Body of pancreas (tissue), 4 donors: ENCODE data around the gene KRTAP5-7. TPM values are rescaled to one million over a fixed set of nuclear protein-coding genes. Genes with fewer than 3 reads are reported as not detected.

Source experiments
- ATAC-seq: fragments of 150-250 bp; one replicate; pipeline ENCODE4 v1.9.1; 2016
- DNase-seq, 4 donors: peaks; one replicate each; pipeline ENCODE4 v3.0.0-alpha.2; 2019
- H3K27ac ChIP-seq, 4 donors: fragments of 200-600 bp; sonication (generic); 1 replicate in 3 of 4; 2 replicates in 1 of 4; pipeline versions ENCODE4 v1.5.1 to v1.6.1; 2016 to 2019; ENCODE audit warnings: mild to moderate bottlenecking in 1 of 4, mixed read lengths in 1 of 4, moderate library complexity in 1 of 4
- H3K27me3 ChIP-seq, 2 donors: fragments of 200-600 bp; sonication (generic); one replicate each; pipeline ENCODE4 v1.6.0; 2016; ENCODE audit warnings: mild to moderate bottlenecking in 1 of 2
- H3K36me3 ChIP-seq, 2 donors: fragments of 200-600 bp; sonication (generic); replicated peaks in 1 of 2; 2 replicates each; pipeline ENCODE4 v1.5.1; 2016; ENCODE audit warnings: low read depth in 2 of 2; ENCODE audit not compliant: insufficient read depth in 1 of 2
- H3K4me1 ChIP-seq: fragments of 200-600 bp; sonication (generic); one replicate; pipeline ENCODE4 v1.6.0; 2016
- H3K4me3 ChIP-seq, 2 donors: fragments of 200-600 bp; sonication (generic); 1 replicate in 1 of 2; 2 replicates in 1 of 2; pipeline ENCODE4 v1.5.1; 2016 to 2019
- H3K9me3 ChIP-seq, 3 donors: fragments of 200-600 bp; sonication (generic); 1 replicate in 2 of 3; 2 replicates in 1 of 3; pipeline ENCODE4 v1.5.1; 2016
- CTCF ChIP-seq, 7 experiments: fragments of 450-650 bp in 4 of 7; fragments of 200-600 bp in 3 of 7; sonication (generic) in 3 of 7; IDR thresholded peaks; one replicate each; pipeline ENCODE4 v1.5.1; 2016 to 2019; ENCODE audit warnings: antibody characterized with exemption in 7 of 7
- POLR2A ChIP-seq, 3 donors: fragments of 450-650 bp; IDR thresholded peaks; one replicate each; pipeline ENCODE4 v1.6.1; 2016; ENCODE audit warnings: antibody characterized with exemption in 3 of 3, mild to moderate bottlenecking in 2 of 3
- WGBS, 2 donors: methylation state at CpG; one replicate each; pipeline ENCODE4 v1.1.5; 2017; 5-methylcytosine and 5-hydroxymethylcytosine counted together
- intact Hi-C: fragments of 100-400 bp; cut with DNase I; formaldehyde crosslinking; loops from one replicate; pipeline ENCODE4 v1.15.1; 2023
- total RNA-seq, 2 donors: library from RNA; depleted of rRNA; stranded (reverse); fragments of >200 nt; gene quantifications; one replicate each; pipeline ENCODE4 v1.1.0, GENCODE V29; 2016

Gene KRTAP5-7
- total RNA-seq, 2 donors from 2014 or later = not detected

- 99 to 100% methylated on average over 9 to 13 of the region's 13 CpGs for WGBS, 2 donors
- Histone ChIP-seq H3K27me3 (no peaks in the 10 kb centered on the region), H3K4me1 (no peaks in the 10 kb centered on the region), H3K4me3 (no peak overlapping the region), H3K36me3 (peaks cover 10 to 27% of the 10 kb centered on the region in 2 donors), H3K9me3 (no peaks in the 10 kb centered on the region), H3K27ac (no peak overlapping the region)
- ATAC-seq (no peak), DNase-seq (no peak)
- no peak for TF ChIP-seq CTCF (IDR thresholded peaks at IDR 0.05)
- no peak for TF ChIP-seq POLR2A (IDR thresholded peaks at IDR 0.05)
- intact Hi-C loops = no loop called here
Measured at GRCh38 chr11:71482746-71483364, 44.2 kb upstream of the KRTAP5-7 start.

GRCh38 chr11:71483692-71484091, 43.4 kb upstream of the KRTAP5-7 start:
- no peak overlapping the region for H3K27ac ChIP-seq
- no peaks in the 10 kb centered on the region for H3K27me3 ChIP-seq
- WGBS, 2 donors = 83 to 90% methylated on average over 6 of the region's 6 CpGs
- no peak overlapping the region for H3K4me3 ChIP-seq
- TF ChIP-seq POLR2A (IDR thresholded peaks at IDR 0.05) (no peak), CTCF (IDR thresholded peaks at IDR 0.05) (no peak)
- DNase-seq (no peak), ATAC-seq (no peak)
- no peaks in the 10 kb centered on the region for H3K4me1 ChIP-seq
- peaks cover 10 to 27% of the 10 kb centered on the region in 2 donors for H3K36me3 ChIP-seq
- H3K9me3 ChIP-seq = no peaks in the 10 kb centered on the region
- intact Hi-C loops = no loop called here

- Histone ChIP-seq H3K27me3 (no peaks in the 10 kb centered on the region), H3K4me1 (no peaks in the 10 kb centered on the region), H3K4me3 (no peak overlapping the region), H3K27ac (no peak overlapping the region), H3K9me3 (no peaks in the 10 kb centered on the region), H3K36me3 (peaks cover 10 to 27% of the 10 kb centered on the region in 2 donors)
- ATAC-seq (no peak), DNase-seq (peak in 1 of 4 donors; percentile 2)
- TF ChIP-seq CTCF (IDR thresholded peaks at IDR 0.05) (no peak), POLR2A (IDR thresholded peaks at IDR 0.05) (no peak)
- intact Hi-C loops = no loop called here
- 90 to 91% methylated on average over 23 of the region's 23 CpGs for WGBS, 2 donors
Measured at GRCh38 chr11:71484248-71485062, 42.6 kb upstream of the KRTAP5-7 start.

- no peaks in the 10 kb centered on the region for H3K4me1 ChIP-seq
- H3K27ac ChIP-seq = no peak overlapping the region
- H3K36me3 ChIP-seq = peaks cover 10 to 27% of the 10 kb centered on the region in 2 donors
- no peak overlapping the region for H3K4me3 ChIP-seq
- H3K27me3 ChIP-seq = no peaks in the 10 kb centered on the region
- TF ChIP-seq POLR2A (IDR thresholded peaks at IDR 0.05) (no peak), CTCF (IDR thresholded peaks at IDR 0.05) (no peak)
- ATAC-seq (no peak), DNase-seq (peak in 1 of 4 donors; percentile 0)
- intact Hi-C loops = no loop called here
- no peaks in the 10 kb centered on the region for H3K9me3 ChIP-seq
- 86 to 92% methylated on average over 5 to 6 of the region's 6 CpGs for WGBS, 2 donors
Measured at GRCh38 chr11:71485063-71485399, 42.0 kb upstream of the KRTAP5-7 start.
